GM21381 (cell line): ENCODE measurements around the gene RGS17.

ENCODE experiments used
- ATAC-seq: cut with Tn5 transposase; IDR thresholded peaks from one replicate; pipeline ENCODE4 v1.9.1; 2021; ENCODE audit warnings: mild to moderate bottlenecking, moderate library complexity; ENCODE audit not compliant: unreplicated experiment

Gene RGS17

DNA sequence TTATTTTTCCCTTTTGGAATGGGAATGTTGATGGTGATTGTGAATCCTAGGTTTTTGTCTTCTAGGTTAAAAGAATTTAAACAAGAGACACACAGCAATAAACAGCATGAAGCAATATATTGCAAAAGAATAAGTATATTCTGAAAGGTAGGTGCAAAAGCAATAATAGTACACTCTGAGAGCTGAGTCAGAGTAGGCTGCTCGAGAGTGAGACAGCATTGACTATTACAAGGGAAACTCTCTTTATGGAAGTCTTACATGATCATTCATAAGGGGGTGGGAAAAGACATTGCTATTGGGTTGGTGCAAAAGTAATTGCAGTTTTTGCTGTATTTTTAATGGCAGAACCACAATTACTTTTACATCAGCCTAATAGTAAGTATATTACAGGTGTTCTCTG lies 173.3 kb downstream of the RGS17 start:
- no peak for ATAC-seq
